IPS-20b (cell line): ENCODE results near the gene JAM3.
A peak's percentile ranks its signal among the peaks of the same experiment; 100 is the strongest.

ENCODE experiments used
- H3K27ac ChIP-seq: one replicate; pipeline ENCODE4 v1.5.1; 2013; ENCODE audit warnings: low read length
- H3K27me3 ChIP-seq: 2 replicates; pipeline ENCODE4 v1.6.1; 2013; ENCODE audit warnings: mild to moderate bottlenecking, low read length, inconsistent platforms; ENCODE audit not compliant: insufficient read depth
- H3K36me3 ChIP-seq: 2 replicates; pipeline ENCODE4 v1.6.1; 2013; ENCODE audit warnings: low read depth, mild to moderate bottlenecking, inconsistent platforms, low read length, moderate library complexity; ENCODE audit not compliant: insufficient read depth
- H3K4me1 ChIP-seq: 2 replicates; pipeline ENCODE4 v1.6.1; 2013; ENCODE audit warnings: mild to moderate bottlenecking, control low read depth, inconsistent platforms, low read length, moderate library complexity; ENCODE audit not compliant: insufficient read depth
- H3K4me3 ChIP-seq: 2 replicates; pipeline ENCODE4 v1.5.1; 2013; ENCODE audit warnings: mild to moderate bottlenecking, low read length, inconsistent platforms
- H3K9ac ChIP-seq: 2 replicates; pipeline ENCODE4 v1.6.1; 2013; ENCODE audit warnings: low read depth, mild to moderate bottlenecking, inconsistent platforms, low read length, moderate library complexity
- H3K9me3 ChIP-seq: 2 replicates; pipeline ENCODE4 v1.6.1; 2013; ENCODE audit warnings: mild to moderate bottlenecking, low read depth, low read length, inconsistent platforms; ENCODE audit not compliant: insufficient read depth

JAM3 gene

DNA sequence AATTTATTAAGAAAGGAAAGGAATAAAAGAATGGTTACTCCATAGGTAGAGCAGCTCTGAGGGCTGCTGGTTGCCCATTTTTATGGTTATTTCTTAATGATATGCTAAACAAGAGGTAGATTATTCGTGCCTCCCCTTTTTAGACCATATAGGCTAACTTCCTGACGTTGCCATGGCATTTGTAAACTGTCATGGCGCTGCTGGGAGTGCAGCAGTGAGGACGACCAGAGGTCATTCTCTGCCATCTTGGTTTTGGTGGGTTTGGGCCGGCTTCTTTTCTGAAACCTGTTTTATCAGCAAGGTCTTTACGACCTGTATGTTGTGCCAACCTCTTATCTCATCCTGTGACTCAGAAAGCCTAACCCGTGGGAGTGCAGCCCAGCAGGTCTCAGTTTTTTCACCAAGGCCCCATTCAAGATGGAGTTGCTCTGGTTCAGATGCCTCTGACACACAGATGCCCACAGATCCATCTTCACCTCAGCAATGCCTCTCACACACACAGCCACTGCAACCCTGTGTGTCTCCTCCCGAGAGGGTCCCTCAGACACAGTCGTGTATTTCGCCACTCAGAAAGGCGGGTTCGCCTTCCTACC, 16.4 kb upstream of the JAM3 start:
- Histone ChIP-seq H3K27ac (no peak overlapping the region), H3K27me3 (peaks cover 18% of the 10 kb centered on the region), H3K4me1 (peaks cover 4% of the 10 kb centered on the region; the same call in 1 of the 2 replicates), H3K9ac (peak overlapping the region; percentile 41; the same call in 1 of the 2 replicates), H3K9me3 (no peaks in the 10 kb centered on the region), H3K36me3 (no peaks in the 10 kb centered on the region), H3K4me3 (no peak overlapping the region)

GRCh38 chr11:134052988-134053945, 15.6 kb upstream of the JAM3 start:
- Histone ChIP-seq H3K4me3 (no peak overlapping the region), H3K36me3 (no peaks in the 10 kb centered on the region), H3K27ac (no peak overlapping the region), H3K9me3 (no peaks in the 10 kb centered on the region), H3K4me1 (peaks cover 4% of the 10 kb centered on the region; the same call in 1 of the 2 replicates), H3K27me3 (peaks cover 18% of the 10 kb centered on the region), H3K9ac (peak overlapping the region; percentile 41; the same call in 1 of the 2 replicates)

GRCh38 chr11:134055029-134055428, 13.8 kb upstream of the JAM3 start:
- no peaks in the 10 kb centered on the region for H3K36me3 ChIP-seq
- H3K27ac ChIP-seq = no peak overlapping the region
- H3K4me3 ChIP-seq = no peak overlapping the region
- no peaks in the 10 kb centered on the region for H3K9me3 ChIP-seq
- peaks cover 14% of the 10 kb centered on the region for H3K27me3 ChIP-seq
- H3K9ac ChIP-seq = no peak overlapping the region
- peaks cover 4% of the 10 kb centered on the region; the same call in 1 of the 2 replicates for H3K4me1 ChIP-seq

DNA sequence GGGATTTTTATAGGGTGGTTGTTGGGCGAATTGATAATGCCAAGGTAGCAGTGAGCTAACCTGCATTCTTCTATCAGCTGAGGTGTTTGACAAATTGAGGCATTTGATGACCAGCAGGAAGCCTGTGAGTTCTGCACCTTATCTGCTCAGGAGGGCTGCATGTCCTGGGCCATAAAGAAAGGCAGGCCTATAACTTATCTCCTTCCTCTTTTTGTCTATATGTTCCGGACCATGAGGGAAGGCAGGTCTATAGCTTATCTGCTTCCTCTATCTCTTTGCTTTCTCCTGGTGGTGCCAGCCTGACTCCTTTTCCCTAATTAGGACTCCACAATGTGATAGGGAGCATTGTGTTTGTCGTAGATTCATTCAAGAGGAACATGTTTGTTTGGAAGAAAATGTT, 8.6 kb upstream of the JAM3 start:
- Histone ChIP-seq H3K27ac (no peak overlapping the region), H3K36me3 (no peaks in the 10 kb centered on the region), H3K4me1 (no peaks in the 10 kb centered on the region), H3K9ac (no peak overlapping the region), H3K4me3 (no peak overlapping the region), H3K9me3 (no peaks in the 10 kb centered on the region), H3K27me3 (no peaks in the 10 kb centered on the region)

DNA sequence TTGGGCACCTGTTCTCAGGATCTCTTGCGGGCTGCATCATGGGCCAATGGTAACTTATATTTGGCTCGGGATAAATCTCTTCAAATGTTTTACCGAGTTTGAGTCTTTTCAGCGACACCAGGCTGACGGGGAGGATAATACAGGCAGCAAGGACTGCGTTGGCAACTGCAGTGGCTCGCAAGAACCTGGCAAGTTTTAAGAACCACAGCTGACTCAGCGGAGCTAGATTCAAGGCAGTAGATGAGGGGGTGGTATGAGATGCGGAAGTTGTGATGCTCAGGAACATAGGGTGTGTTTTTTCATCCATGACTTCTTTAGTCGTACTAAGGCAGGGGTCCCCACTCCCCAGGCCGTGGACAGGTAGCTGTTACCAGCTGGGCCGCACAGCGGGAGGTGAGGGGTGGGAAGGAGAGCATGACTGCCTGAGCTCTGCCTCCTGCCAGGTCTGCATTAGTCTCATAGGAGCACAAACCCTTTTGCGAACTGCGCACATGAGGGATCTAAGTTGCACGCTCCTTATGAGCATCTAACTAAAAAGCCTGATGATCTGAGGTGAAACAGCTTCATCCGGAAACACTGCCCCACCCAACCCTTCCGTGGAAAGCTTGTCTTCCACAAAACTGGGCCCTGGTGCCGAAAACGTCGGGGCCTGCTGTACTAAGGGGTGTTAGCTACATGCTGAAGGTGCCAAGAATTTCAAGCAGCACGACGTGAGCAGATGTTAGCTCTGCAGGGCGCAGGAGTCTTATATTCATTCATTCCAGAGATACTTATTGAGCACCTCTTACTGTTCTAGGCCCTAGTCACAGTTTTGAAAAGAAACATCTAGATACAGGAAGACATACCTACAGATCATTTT, 6.4 kb upstream of the JAM3 start:
- no peaks in the 10 kb centered on the region for H3K36me3 ChIP-seq
- no peak overlapping the region for H3K9ac ChIP-seq
- H3K4me3 ChIP-seq = no peak overlapping the region
- no peak overlapping the region for H3K27ac ChIP-seq
- peaks cover 5% of the 10 kb centered on the region; the same call in 1 of the 2 replicates for H3K27me3 ChIP-seq
- H3K4me1 ChIP-seq = no peaks in the 10 kb centered on the region
- no peaks in the 10 kb centered on the region for H3K9me3 ChIP-seq

DNA sequence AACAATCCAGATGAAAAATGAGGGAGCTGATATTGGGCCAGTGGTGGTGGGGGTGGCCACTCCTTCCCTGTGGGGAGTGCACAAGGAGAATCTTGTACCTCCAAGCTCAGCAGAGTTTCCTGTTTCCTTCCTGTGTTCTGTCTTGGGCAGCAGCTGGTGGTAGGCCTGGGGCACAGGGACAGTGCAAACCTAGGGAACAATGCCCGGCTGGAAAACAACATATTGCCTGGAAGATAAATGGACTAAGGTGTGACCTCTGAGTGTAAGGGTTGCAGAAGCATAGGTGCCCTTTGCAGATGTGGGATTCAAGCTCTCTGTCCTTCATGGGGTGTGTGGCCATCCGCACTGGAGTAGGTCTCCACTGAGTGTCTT, 5.8 kb upstream of the JAM3 start:
- no peaks in the 10 kb centered on the region for H3K36me3 ChIP-seq
- no peak overlapping the region for H3K9ac ChIP-seq

GRCh38 chr11:134063991-134064747, 4.7 kb upstream of the JAM3 start:
- Histone ChIP-seq H3K9me3 (no peaks in the 10 kb centered on the region), H3K4me1 (no peaks in the 10 kb centered on the region), H3K27ac (no peak overlapping the region), H3K9ac (no peak overlapping the region), H3K4me3 (no peak overlapping the region), H3K27me3 (peaks cover 14% of the 10 kb centered on the region), H3K36me3 (no peaks in the 10 kb centered on the region)

More for the DNA sequence above, 5.8 kb upstream of the JAM3 start:
- no peak overlapping the region for H3K4me3 ChIP-seq
- H3K9me3 ChIP-seq = no peaks in the 10 kb centered on the region
- peaks cover 11% of the 10 kb centered on the region for H3K27me3 ChIP-seq
- no peak overlapping the region for H3K27ac ChIP-seq
- H3K4me1 ChIP-seq = no peaks in the 10 kb centered on the region

- Histone ChIP-seq H3K4me3 (no peak overlapping the region), H3K9me3 (no peaks in the 10 kb centered on the region), H3K4me1 (peaks cover 2% of the 10 kb centered on the region; the same call in 1 of the 2 replicates), H3K27ac (no peak overlapping the region), H3K36me3 (no peaks in the 10 kb centered on the region), H3K9ac (no peak overlapping the region), H3K27me3 (peaks cover 23% of the 10 kb centered on the region)
These were observed 3.5 kb upstream of the JAM3 start for GRCh38 chr11:134065381-134065780.

- H3K36me3 ChIP-seq = no peaks in the 10 kb centered on the region
- H3K27ac ChIP-seq = no peak overlapping the region
- H3K9ac ChIP-seq = no peak overlapping the region
- H3K4me3 ChIP-seq = no peak overlapping the region
- peaks cover 25% of the 10 kb centered on the region for H3K27me3 ChIP-seq
- no peaks in the 10 kb centered on the region for H3K9me3 ChIP-seq
- peaks cover 5% of the 10 kb centered on the region; the same call in 1 of the 2 replicates for H3K4me1 ChIP-seq
These were observed 1.7 kb upstream of the JAM3 start for GRCh38 chr11:134066943-134067885.
